ENCODE data around the gene SNX11. TPM values are rescaled to one million over a fixed set of nuclear protein-coding genes. Genes with fewer than 3 reads are reported as not detected.

The SNX11 gene
- total and polyA plus RNA-seq, 9 of the 15 experiments (the other 6 are each of a cell fraction or from before 2014, with no cell fraction given) = 12.4 to 24.0 (median 16.8) TPM

- no peak for TF ChIP-seq NR0B1 (IDR thresholded peaks at IDR 0.05; ENCODE audit: partially characterized antibody)
- peak; percentile 68 for TF ChIP-seq POLR2AphosphoS5 (IDR thresholded peaks at IDR 0.05; ENCODE audit: control insufficient read depth, insufficient read depth, low read depth, low read length)
- peak; percentile 80 for TF ChIP-seq PHF21A (IDR thresholded peaks at IDR 0.05; ENCODE audit: borderline replicate concordance, low read depth)
- TF ChIP-seq ZBTB2 (IDR thresholded peaks at IDR 0.05) = no peak
- no peak for TF ChIP-seq ETV1 (tag; conservative IDR thresholded peaks at IDR 0.05; ENCODE audit: low read depth)
- TF ChIP-seq PRDM10 (IDR thresholded peaks at IDR 0.05; ENCODE audit: partially characterized antibody) = peak; percentile 93
- TF ChIP-seq ZNF23 (CRISPR knock-in tag; IDR thresholded peaks at IDR 0.05) = no peak
- TF ChIP-seq ZNF253 (CRISPR knock-in tag; conservative IDR thresholded peaks at IDR 0.05) = no peak
- TF ChIP-seq NRF1 (conservative IDR thresholded peaks at IDR 0.05 in 1 of 2, IDR thresholded peaks at IDR 0.05 in 1 of 2) = peak; percentile 76 to 81
- TF ChIP-seq ELF2 (CRISPR knock-in tag; IDR thresholded peaks at IDR 0.05) = peak; percentile 84
- 0 out of 2 replicates have a peak, but pooled peaks have one; percentile 34 for TF ChIP-seq ZNF407 (IDR thresholded peaks at IDR 0.05; ENCODE audit: low read depth)
Measured at GRCh38 chr17:48107137-48108055, at the start of gene SNX11 (continued).

Data from K562 (cell line).